T-helper 1 cell treated with Interleukin-12 subunit alpha and Interleukin-12 subunit beta and Interleukin-4 antibody, amounts not matched to agents 30 μg/mL and 1 μg/mL, for 36 hours (primary cell): ENCODE results near the gene C9orf152.
"Not testable (repeated sequence)": the region's sequence is repeated elsewhere in the genome, so short reads cannot be mapped to it uniquely, and the experiment has no call there.

Experiments used
- H3K27ac Mint-ChIP-seq: one replicate; pipeline ENCODE4 v1.8.0; 2021; ENCODE audit warnings: mild to moderate bottlenecking, mixed read lengths
- H3K27me3 Mint-ChIP-seq: one replicate; pipeline ENCODE4 v1.8.0; 2021; ENCODE audit warnings: low read depth, mixed read lengths
- H3K36me3 Mint-ChIP-seq: one replicate; pipeline ENCODE4 v1.8.0; 2021; ENCODE audit warnings: low read depth, mixed read lengths
- H3K4me1 Mint-ChIP-seq: one replicate; pipeline ENCODE4 v1.8.0; 2021; ENCODE audit warnings: low read depth, mixed read lengths
- H3K4me3 Mint-ChIP-seq: one replicate; pipeline ENCODE4 v1.8.0; 2021; ENCODE audit warnings: mild to moderate bottlenecking, moderate library complexity, mixed read lengths
- H3K9me3 Mint-ChIP-seq: one replicate; pipeline ENCODE4 v1.8.0; 2021; ENCODE audit warnings: mixed read lengths

C9orf152 gene

GRCh38 chr9:110208031-110208430, at the start of gene C9orf152:
Gene C9orf152, minus strand, starts transcription at chr9:110208159. Its CDS starts 580 bp downstream, at chr9:110207579.
- Mint-ChIP-seq H3K4me3 (no peak within 1 kb of the TSS), H3K27ac (no peak within 1 kb of the TSS), H3K27me3 (peaks cover 27% of the 10 kb centered on the region), H3K9me3 (no peaks in the 10 kb centered on the region), H3K36me3 (no peaks in the 10 kb centered on the region), H3K4me1 (no peaks in the 10 kb centered on the region)

DNA sequence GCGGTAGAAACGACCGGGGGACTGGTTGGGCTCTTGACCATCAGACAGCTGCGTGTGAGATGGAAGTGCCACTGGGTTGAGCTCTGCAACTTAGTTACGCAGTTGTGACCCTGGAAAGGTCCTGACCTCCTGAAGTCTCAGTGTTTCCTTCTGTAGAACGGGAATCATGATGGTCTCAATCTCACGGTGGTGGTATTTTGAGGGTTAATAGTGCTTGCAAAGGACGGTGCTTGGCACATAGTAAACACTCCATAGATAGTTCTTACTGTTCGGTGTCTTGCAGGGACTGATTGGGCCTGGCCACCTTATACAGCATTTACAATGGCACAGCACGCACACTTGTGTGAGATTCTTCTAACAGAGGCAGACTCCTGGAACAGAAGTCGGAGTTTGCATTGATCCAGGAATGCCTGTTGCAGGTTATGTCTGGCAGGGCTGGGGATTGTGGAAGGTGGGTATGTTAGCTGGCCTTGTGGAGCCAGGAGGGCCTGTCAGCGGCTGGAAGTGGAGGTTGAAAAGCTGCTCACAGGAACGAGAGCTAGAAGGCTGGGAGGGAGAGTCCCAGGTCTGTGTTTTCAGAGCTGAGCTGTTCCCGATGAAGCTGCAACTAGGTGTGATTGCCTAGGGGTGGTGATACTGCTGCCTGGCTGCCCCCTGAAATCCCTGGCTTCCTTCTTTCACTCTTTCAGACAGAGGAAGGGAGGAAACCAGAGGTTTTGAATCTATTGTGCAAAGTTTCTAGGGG, 49.3 kb upstream of the C9orf152 start:
- H3K9me3 Mint-ChIP-seq: no peaks in the 10 kb centered on the region
- H3K36me3 Mint-ChIP-seq: peaks cover 11% of the 10 kb centered on the region
- peaks cover 18% of the 10 kb centered on the region for H3K27me3 Mint-ChIP-seq
- H3K4me3 Mint-ChIP-seq: peak overlapping the region; percentile 96
- peaks cover 40% of the 10 kb centered on the region for H3K4me1 Mint-ChIP-seq
- peak overlapping the region; percentile 99 for H3K27ac Mint-ChIP-seq

DNA sequence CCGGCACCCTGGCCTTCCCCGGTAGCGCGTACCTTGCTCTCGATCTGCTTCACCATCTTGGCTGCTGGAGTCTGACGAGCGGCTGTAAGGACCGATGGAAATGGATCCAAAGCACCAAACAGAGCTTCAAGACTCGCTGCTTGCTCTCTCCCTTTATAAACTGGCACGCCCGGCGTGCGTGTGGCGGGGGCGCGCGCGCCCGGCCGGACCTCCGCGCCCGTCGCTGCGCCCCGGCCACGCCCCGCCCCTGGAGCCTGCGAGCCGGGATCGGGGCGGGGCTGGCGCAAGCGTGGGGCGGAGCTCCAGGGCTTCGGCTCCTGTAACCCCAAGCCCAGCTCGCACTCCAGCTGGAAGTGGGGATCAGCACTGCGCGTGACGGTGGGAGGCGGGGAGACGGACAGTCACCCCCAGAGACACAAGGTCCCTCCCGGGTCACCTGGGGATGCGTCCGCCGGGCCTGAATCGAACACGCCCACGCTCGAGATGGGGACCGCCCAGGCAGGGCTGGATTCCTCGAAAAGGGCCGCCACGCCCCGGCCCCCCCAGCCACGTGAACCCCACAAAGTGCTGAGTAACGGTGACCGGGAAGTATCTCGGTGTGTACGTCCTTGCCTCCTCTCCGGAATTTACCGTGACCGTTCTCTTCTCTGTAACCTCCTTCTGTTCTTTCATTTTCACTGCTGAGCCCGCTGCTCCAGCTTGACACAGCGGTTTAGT, 48.6 kb upstream of the C9orf152 start, which contains the start of gene TXN:
TXN (minus strand) TSS at position 128 of the 717 bp plus-strand sequence; CDS start at position 56, 72 bp downstream.
- H3K9me3 Mint-ChIP-seq: no peaks in the 10 kb centered on the region
- peak within 1 kb of the TSS; percentile 96 for H3K4me3 Mint-ChIP-seq
- peaks cover 46% of the 10 kb centered on the region for H3K4me1 Mint-ChIP-seq
- H3K36me3 Mint-ChIP-seq: peaks cover 13% of the 10 kb centered on the region
- peaks cover 11% of the 10 kb centered on the region for H3K27me3 Mint-ChIP-seq
- H3K27ac Mint-ChIP-seq: peak within 1 kb of the TSS; percentile 99

GRCh38 chr9:110255463-110256379, 47.8 kb upstream of the C9orf152 start:
- H3K4me1 Mint-ChIP-seq: peaks cover 48% of the 10 kb centered on the region
- H3K36me3 Mint-ChIP-seq: peaks cover 13% of the 10 kb centered on the region
- peak overlapping the region; percentile 98 for H3K27ac Mint-ChIP-seq
- peak overlapping the region; percentile 96 for H3K4me3 Mint-ChIP-seq
- H3K27me3 Mint-ChIP-seq: peaks cover 2% of the 10 kb centered on the region
- H3K9me3 Mint-ChIP-seq: no peaks in the 10 kb centered on the region

- H3K9me3 Mint-ChIP-seq: no peaks in the 10 kb centered on the region
- peaks cover 17% of the 10 kb centered on the region for H3K36me3 Mint-ChIP-seq
- H3K27ac Mint-ChIP-seq: peak overlapping the region; percentile 98
- H3K4me1 Mint-ChIP-seq: peaks cover 50% of the 10 kb centered on the region
- H3K27me3 Mint-ChIP-seq: no peaks in the 10 kb centered on the region
- H3K4me3 Mint-ChIP-seq: peak overlapping the region; percentile 96
These were observed 47.1 kb upstream of the C9orf152 start for GRCh38 chr9:110255034-110255462.

DNA sequence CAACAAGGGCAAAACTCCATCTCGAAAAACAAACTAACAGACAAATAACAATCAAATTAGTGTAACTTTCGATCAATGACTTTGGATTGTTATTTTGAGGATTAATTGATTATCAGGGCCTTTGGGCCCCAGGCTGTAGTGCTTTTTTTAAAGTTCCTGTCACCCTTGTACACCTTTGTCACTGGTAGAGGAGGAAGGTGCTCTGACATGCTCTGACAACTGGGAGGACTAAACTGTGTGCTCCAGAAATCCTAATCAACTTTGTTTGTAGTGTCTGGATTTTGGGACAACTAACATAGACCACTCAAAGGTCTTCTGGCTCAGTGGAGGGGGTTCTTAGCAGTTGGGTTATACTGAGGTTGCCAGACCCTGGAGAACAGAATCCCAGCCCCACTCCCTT, 46.5 kb upstream of the C9orf152 start:
- Mint-ChIP-seq H3K4me3 (peak overlapping the region; percentile 96), H3K27me3 (no peaks in the 10 kb centered on the region), H3K9me3 (no peaks in the 10 kb centered on the region), H3K27ac (peak overlapping the region; percentile 98), H3K4me1 (peaks cover 52% of the 10 kb centered on the region), H3K36me3 (peaks cover 17% of the 10 kb centered on the region)

GRCh38 chr9:110252509-110253139, 44.7 kb upstream of the C9orf152 start:
- Mint-ChIP-seq H3K4me1 (peaks cover 45% of the 10 kb centered on the region), H3K9me3 (no peaks in the 10 kb centered on the region), H3K27me3 (no peaks in the 10 kb centered on the region), H3K36me3 (peaks cover 19% of the 10 kb centered on the region), H3K4me3 (peak overlapping the region; percentile 28), H3K27ac (no peak overlapping the region)

- not testable (repeated sequence) for H3K27ac Mint-ChIP-seq
- peaks cover 18% of the 10 kb centered on the region for H3K36me3 Mint-ChIP-seq
These were observed 43.8 kb upstream of the C9orf152 start for GRCh38 chr9:110251770-110252169.

GRCh38 chr9:110251212-110251611, 43.3 kb upstream of the C9orf152 start:
- Mint-ChIP-seq H3K36me3 (peaks cover 22% of the 10 kb centered on the region), H3K4me1 (peaks cover 39% of the 10 kb centered on the region), H3K27me3 (no peaks in the 10 kb centered on the region), H3K27ac (no peak overlapping the region), H3K9me3 (no peaks in the 10 kb centered on the region), H3K4me3 (no peak overlapping the region)

More at GRCh38 chr9:110251770-110252169, 43.8 kb upstream of the C9orf152 start:
- H3K27me3 Mint-ChIP-seq, H3K9me3 Mint-ChIP-seq, H3K4me3 Mint-ChIP-seq: not testable (repeated sequence)
- peaks cover 37% of the 10 kb centered on the region for H3K4me1 Mint-ChIP-seq

GRCh38 chr9:110249603-110250002, 41.6 kb upstream of the C9orf152 start:
- H3K27me3 Mint-ChIP-seq: no peaks in the 10 kb centered on the region
- H3K4me3 Mint-ChIP-seq: no peak overlapping the region
- H3K9me3 Mint-ChIP-seq: no peaks in the 10 kb centered on the region
- H3K36me3 Mint-ChIP-seq: peaks cover 24% of the 10 kb centered on the region
- H3K4me1 Mint-ChIP-seq: peaks cover 34% of the 10 kb centered on the region
- H3K27ac Mint-ChIP-seq: no peak overlapping the region

- H3K9me3 Mint-ChIP-seq: no peaks in the 10 kb centered on the region
- no peaks in the 10 kb centered on the region for H3K27me3 Mint-ChIP-seq
- H3K4me1 Mint-ChIP-seq: peaks cover 23% of the 10 kb centered on the region
These were observed 40.4 kb upstream of the C9orf152 start for GRCh38 chr9:110248361-110248760.

DNA sequence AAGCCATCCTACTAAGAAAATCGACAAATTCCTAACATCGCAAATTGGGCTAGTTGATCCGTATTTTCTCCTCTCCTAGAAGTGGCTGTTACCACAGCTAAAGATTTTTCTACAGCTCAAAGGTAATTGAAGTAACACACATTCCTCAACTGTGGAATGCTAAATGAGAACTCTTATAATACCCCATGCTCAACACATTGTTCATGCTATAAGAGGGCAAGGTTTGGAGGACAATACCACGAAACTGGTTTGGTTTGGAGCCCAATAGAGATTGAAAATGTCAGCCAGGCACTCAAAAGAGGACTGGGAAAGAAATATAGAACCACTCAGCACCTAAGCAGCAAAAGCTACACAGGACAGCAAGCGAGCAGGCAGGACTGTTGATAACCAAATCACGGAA, 38.3 kb upstream of the C9orf152 start:
- no peak overlapping the region for H3K27ac Mint-ChIP-seq
- no peak overlapping the region for H3K4me3 Mint-ChIP-seq
- no peaks in the 10 kb centered on the region for H3K9me3 Mint-ChIP-seq
- peaks cover 8% of the 10 kb centered on the region for H3K4me1 Mint-ChIP-seq
- H3K36me3 Mint-ChIP-seq: peaks cover 27% of the 10 kb centered on the region
- H3K27me3 Mint-ChIP-seq: no peaks in the 10 kb centered on the region

More at GRCh38 chr9:110248361-110248760, 40.4 kb upstream of the C9orf152 start:
- H3K4me3 Mint-ChIP-seq: no peak overlapping the region
- no peak overlapping the region for H3K27ac Mint-ChIP-seq
- H3K36me3 Mint-ChIP-seq: peaks cover 27% of the 10 kb centered on the region

DNA sequence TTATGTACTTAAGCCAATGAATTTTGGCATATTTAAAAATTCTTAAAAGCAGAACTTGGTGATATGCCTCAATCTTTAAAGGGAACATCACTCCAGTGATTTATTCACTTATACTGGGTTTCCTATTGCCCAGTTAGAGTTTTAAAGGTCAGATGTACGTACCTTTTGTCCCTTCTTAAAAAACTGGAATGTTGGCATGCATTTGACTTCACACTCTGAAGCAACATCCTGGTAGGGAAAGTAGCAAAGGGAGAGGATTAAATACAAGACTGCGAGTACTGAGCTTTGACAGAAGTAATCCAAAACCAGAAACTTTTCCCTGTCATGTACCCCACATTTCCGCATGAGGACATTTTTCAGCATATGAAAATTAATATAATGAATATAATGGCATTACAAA, 36.7 kb upstream of the C9orf152 start:
- Mint-ChIP-seq H3K4me3 (no peak overlapping the region), H3K27me3 (no peaks in the 10 kb centered on the region), H3K4me1 (peaks cover 2% of the 10 kb centered on the region), H3K36me3 (peaks cover 23% of the 10 kb centered on the region), H3K9me3 (no peaks in the 10 kb centered on the region), H3K27ac (no peak overlapping the region)
